Right cardiac atrium (tissue), 5 donors: Measurements from ENCODE around the gene SAMD4A. TPM values are rescaled to one million over a fixed set of nuclear protein-coding genes. Genes with fewer than 3 reads are reported as not detected.

ENCODE experiments used
- ATAC-seq, 2 donors: fragments of 200-7000 bp; cut with Tn5 transposase; one replicate each; pipeline versions ENCODE4 v1.8.0 to v1.9.1; 2020; ENCODE audit warnings: moderate library complexity in 2 of 2, mild to moderate bottlenecking in 1 of 2
- DNase-seq, 3 donors: peaks; one replicate each; pipeline ENCODE4 v3.0.0-alpha.2; 2020
- H3K27ac ChIP-seq: one replicate; pipeline ENCODE4 v1.5.1; 2013; ENCODE audit warnings: mild to moderate bottlenecking, low read length, control low read depth, moderate library complexity
- H3K27me3 ChIP-seq: one replicate; pipeline ENCODE4 v1.6.1; 2013; ENCODE audit not compliant: control insufficient read depth, insufficient read depth
- H3K4me1 ChIP-seq: one replicate; pipeline ENCODE4 v1.6.1; 2013; ENCODE audit warnings: low read length; ENCODE audit not compliant: control insufficient read depth, insufficient read depth
- H3K4me3 ChIP-seq: one replicate; pipeline ENCODE4 v1.5.1; 2013; ENCODE audit warnings: low read length, control low read depth
- H3K9me3 ChIP-seq: one replicate; pipeline ENCODE4 v1.6.1; 2013; ENCODE audit warnings: low read length; ENCODE audit not compliant: control insufficient read depth
- WGBS: extraction: QIAGEN DNeasy Blood & Tissue Kit; methylation state at CpG from one replicate; pipeline ENCODE4 v1.1.7; 2013; 5-methylcytosine and 5-hydroxymethylcytosine counted together
- intact Hi-C, 4 donors: fragments of 100-400 bp; cut with DNase I; formaldehyde crosslinking; loops; one replicate each; pipeline versions ENCODE4 v1.11.0 to v1.14.0; 2022 to 2023
- polyA plus RNA-seq: library from polyadenylated mRNA; stranded (reverse); fragments of 200-250 nt; gene quantifications from one replicate; pipeline ENCODE4 v1.2.3, GENCODE V29; 2013
- total RNA-seq, 4 donors: library from RNA; stranded (reverse); fragmentation: NEBNext Ultra II Directional; extraction: Animal tissue kit (Norgen Biotek cat#: 25700); gene quantifications; one replicate each; pipeline ENCODE4 v1.2.1, GENCODE V29; 2021
- donor health status: healthy with polysubstance abuse.
- donor health status: DM: no; HTN: yes; CAD: no.
- donor health status: DM: no; HTN: no; CAD: no.
- donor health status: DM: no; HTN: yes; CAD: no; lungs with severe emphysema.
- donor health status: DM: yes; HTN: yes; CAD: no.

The SAMD4A gene
- total and polyA plus RNA-seq, 5 donors: 57.2 to 166 (median 137) TPM

GRCh38 chr14:54565785-54566409, 1.0 kb upstream of the SAMD4A start:
- Histone ChIP-seq H3K4me3 (peak overlapping the region; percentile 91), H3K27me3 (no peaks in the 10 kb centered on the region), H3K9me3 (no peaks in the 10 kb centered on the region), H3K27ac (peak overlapping the region; percentile 92), H3K4me1 (peaks cover 8% of the 10 kb centered on the region)
- WGBS: under 1% methylated on average over 73 of the region's 73 CpGs
- ATAC-seq (peak; percentile 88 to 90), DNase-seq (peak; percentile 96 to 98 (median 98))
- intact Hi-C loops: loop anchor here in 3 of 4 donors (2.0 to 10.0 kb wide), 6 partner anchors 121 to 329 kb away; no protein-coding TSS in a partner anchor

- H3K27me3 ChIP-seq: no peaks in the 10 kb centered on the region
- DNase-seq: no peak
- H3K9me3 ChIP-seq: no peaks in the 10 kb centered on the region
- no peak for ATAC-seq
- H3K4me1 ChIP-seq: peaks cover 8% of the 10 kb centered on the region
- H3K27ac ChIP-seq: peak overlapping the region; percentile 91
- peak overlapping the region; percentile 91 for H3K4me3 ChIP-seq
- intact Hi-C loops: loop anchor here in 3 of 4 donors (1.0 to 10.0 kb wide), 7 partner anchors 120 to 328 kb away; no protein-coding TSS in a partner anchor
- WGBS: under 1% methylated on average over 31 of the region's 31 CpGs
Measured at GRCh38 chr14:54567224-54567638, 303 bp downstream of the SAMD4A start.

GRCh38 chr14:54567639-54568561, 972 bp downstream of the SAMD4A start:
- ATAC-seq (peak; percentile 3 to 16), DNase-seq (peak; percentile 65 to 88 (median 85))
- peaks cover 8% of the 10 kb centered on the region for H3K4me1 ChIP-seq
- peak overlapping the region; percentile 91 for H3K4me3 ChIP-seq
- peak overlapping the region; percentile 91 for H3K27ac ChIP-seq
- no peaks in the 10 kb centered on the region for H3K27me3 ChIP-seq
- H3K9me3 ChIP-seq: no peaks in the 10 kb centered on the region
- intact Hi-C loops: loop anchor here (1.0 to 10.0 kb wide), 8 partner anchors 119 to 327 kb away; no protein-coding TSS in a partner anchor
- under 1% methylated on average over 70 of the region's 70 CpGs for WGBS

GRCh38 chr14:54568821-54569595, 2.1 kb downstream of the SAMD4A start:
- ATAC-seq (no peak), DNase-seq (peak; percentile 15 to 59 (median 58))
- Histone ChIP-seq H3K9me3 (no peaks in the 10 kb centered on the region), H3K27ac (peak overlapping the region; percentile 85), H3K27me3 (no peaks in the 10 kb centered on the region), H3K4me1 (peaks cover 8% of the 10 kb centered on the region), H3K4me3 (peak overlapping the region; percentile 55)
- intact Hi-C loops: loop anchor here (2.0 to 10.0 kb wide), 6 partner anchors 118 to 326 kb away; no protein-coding TSS in a partner anchor
- WGBS: 30% methylated on average over 13 of the region's 13 CpGs

- DNase-seq: no peak
- 54% methylated on average over 5 of the region's 5 CpGs for WGBS
- Histone ChIP-seq H3K4me1 (peaks cover 10% of the 10 kb centered on the region), H3K4me3 (peak overlapping the region; percentile 25), H3K9me3 (no peaks in the 10 kb centered on the region), H3K27ac (peak overlapping the region; percentile 36), H3K27me3 (no peaks in the 10 kb centered on the region)
- intact Hi-C loops: no loop called here
- ATAC-seq: no peak
Measured at GRCh38 chr14:54570047-54570446, 3.1 kb downstream of the SAMD4A start.

GRCh38 chr14:54570631-54571415, 3.9 kb downstream of the SAMD4A start:
- intact Hi-C loops: no loop called here
- 61% methylated on average over 5 of the region's 5 CpGs for WGBS
- H3K9me3 ChIP-seq: no peaks in the 10 kb centered on the region

GRCh38 chr14:54572316-54572715, 5.4 kb downstream of the SAMD4A start:
- 100% methylated on average over 2 of the region's 2 CpGs for WGBS
- Histone ChIP-seq H3K27me3 (no peaks in the 10 kb centered on the region), H3K9me3 (no peaks in the 10 kb centered on the region), H3K4me3 (no peak overlapping the region), H3K27ac (no peak overlapping the region), H3K4me1 (peaks cover 15% of the 10 kb centered on the region)
- ATAC-seq: no peak
- intact Hi-C loops: no loop called here
- no peak for DNase-seq

More at GRCh38 chr14:54570631-54571415, 3.9 kb downstream of the SAMD4A start:
- Histone ChIP-seq H3K4me1 (peaks cover 10% of the 10 kb centered on the region), H3K27ac (no peak overlapping the region), H3K4me3 (peak overlapping the region; percentile 25), H3K27me3 (no peaks in the 10 kb centered on the region)
- DNase-seq (no peak), ATAC-seq (no peak)

GRCh38 chr14:54574528-54574927, 7.6 kb downstream of the SAMD4A start:
- no peak for ATAC-seq
- DNase-seq: no peak
- peaks cover 10% of the 10 kb centered on the region for H3K4me1 ChIP-seq
- H3K4me3 ChIP-seq: no peak overlapping the region
- intact Hi-C loops: no loop called here
- 67% methylated on average over 6 of the region's 6 CpGs for WGBS
- H3K27me3 ChIP-seq: no peaks in the 10 kb centered on the region
- H3K9me3 ChIP-seq: no peaks in the 10 kb centered on the region
- H3K27ac ChIP-seq: no peak overlapping the region

- Histone ChIP-seq H3K27me3 (no peaks in the 10 kb centered on the region), H3K27ac (peak overlapping the region; percentile 13), H3K9me3 (no peaks in the 10 kb centered on the region), H3K4me3 (no peak overlapping the region), H3K4me1 (peaks cover 12% of the 10 kb centered on the region)
- intact Hi-C loops: no loop called here
- ATAC-seq (no peak), DNase-seq (no peak)
- WGBS: 84% methylated on average over 6 of the region's 6 CpGs
Measured at GRCh38 chr14:54577494-54577893, 10.6 kb downstream of the SAMD4A start.

GRCh38 chr14:54577977-54578376, 11.0 kb downstream of the SAMD4A start:
- WGBS: 56% methylated on average over 3 of the region's 3 CpGs

More at GRCh38 chr14:54577977-54578376, 11.0 kb downstream of the SAMD4A start:
- H3K27ac ChIP-seq: peak overlapping the region; percentile 13
- DNase-seq (no peak), ATAC-seq (no peak)
- H3K4me1 ChIP-seq: peaks cover 12% of the 10 kb centered on the region
- H3K27me3 ChIP-seq: no peaks in the 10 kb centered on the region
- H3K9me3 ChIP-seq: no peaks in the 10 kb centered on the region
- intact Hi-C loops: no loop called here
- no peak overlapping the region for H3K4me3 ChIP-seq
